CD4-positive, alpha-beta T cell treated with Interleukin-21 for 1 hour (primary cell): ENCODE data around the gene RPS6KA5.
A peak's percentile ranks its signal among the peaks of the same experiment; 100 is the strongest.

Experiments used
- DNase-seq: peaks from one replicate; pipeline ENCODE4 v3.0.0-alpha.2; 2020

Gene RPS6KA5

DNA sequence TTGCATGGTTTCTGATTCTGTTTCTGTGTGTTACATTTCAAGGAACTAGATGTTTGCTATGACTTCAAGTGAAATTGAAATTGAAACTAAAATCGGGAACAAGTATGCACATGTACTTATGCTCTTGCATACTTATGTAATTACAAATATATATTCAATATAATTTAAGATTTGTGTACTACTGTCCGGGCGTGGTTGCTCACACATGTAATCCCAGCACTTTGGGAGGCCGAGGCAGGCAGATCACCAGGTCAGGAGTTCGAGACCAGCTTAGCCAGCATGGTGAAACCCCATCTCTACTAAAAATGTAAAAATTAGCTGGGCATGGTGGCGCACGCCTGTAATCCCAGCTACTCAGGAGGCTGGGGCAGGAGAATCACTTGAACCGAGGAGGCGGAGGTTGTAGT lies 37.8 kb downstream of the RPS6KA5 start:
- DNase-seq: peak; percentile 61

DNA sequence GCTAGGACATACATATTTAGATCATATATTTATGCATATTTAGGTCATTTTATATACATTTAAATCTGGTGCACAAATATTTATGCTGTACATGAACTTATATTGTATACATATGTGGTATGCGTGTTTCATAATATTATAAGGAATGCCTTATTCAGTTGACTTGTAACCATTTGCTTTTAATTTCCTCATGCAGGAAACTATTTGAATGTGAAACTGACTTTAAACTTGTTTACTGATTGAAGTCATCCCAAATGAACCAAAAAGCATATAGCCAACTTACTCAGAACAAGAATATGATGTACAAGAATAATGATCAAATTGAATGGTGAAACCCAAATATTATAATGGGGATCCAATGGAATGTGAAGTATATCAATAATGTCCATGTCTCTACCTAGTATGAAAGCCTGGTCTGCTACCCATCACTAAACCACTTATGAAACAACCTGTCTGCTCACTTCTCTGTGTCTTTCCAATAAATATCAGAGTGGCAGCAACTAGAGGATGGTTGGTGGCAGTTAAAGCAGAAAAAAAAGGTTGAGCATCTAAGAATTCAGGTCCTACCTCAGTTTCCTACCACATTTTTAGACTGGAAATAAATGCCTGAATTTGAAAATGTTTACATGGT lies 38.3 kb downstream of the RPS6KA5 start:
- no peak for DNase-seq

DNA sequence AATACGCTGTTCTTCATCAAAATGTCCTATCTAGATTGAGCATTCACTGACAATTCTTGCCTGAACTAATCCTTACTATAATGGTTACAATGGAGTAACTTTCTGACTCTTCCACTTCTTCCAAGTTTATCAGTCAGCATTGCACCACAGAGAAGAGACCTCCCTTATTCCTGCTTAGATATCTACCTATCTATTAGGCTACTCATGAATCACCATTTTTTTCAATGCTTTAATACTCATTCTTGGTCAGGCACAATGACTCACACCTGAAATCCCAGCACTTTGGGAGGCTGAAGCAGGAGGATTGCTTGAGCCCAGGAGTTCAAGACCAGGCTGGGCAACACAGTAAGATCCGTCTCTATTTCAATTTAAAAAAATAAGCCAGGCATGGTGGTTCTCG lies 39.3 kb downstream of the RPS6KA5 start:
- DNase-seq: no peak

DNA sequence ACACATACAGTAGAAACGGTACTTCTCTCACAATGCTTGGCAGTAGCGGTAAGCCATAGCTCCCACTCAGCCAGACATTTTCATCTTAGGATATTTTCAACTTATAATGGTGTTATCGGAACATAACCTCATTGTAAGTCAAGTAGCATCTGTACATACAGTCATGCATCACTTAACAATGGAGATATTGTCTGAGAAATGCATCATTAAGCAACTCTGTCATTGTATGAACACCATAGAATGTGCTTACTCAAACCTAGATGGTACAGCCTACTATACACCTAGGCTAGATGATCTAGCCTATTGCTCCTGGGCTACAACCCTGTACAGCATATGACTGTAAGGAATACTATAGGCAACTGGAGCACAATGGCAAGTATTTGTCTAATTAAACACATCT lies 40.8 kb downstream of the RPS6KA5 start:
- DNase-seq: no peak

DNA sequence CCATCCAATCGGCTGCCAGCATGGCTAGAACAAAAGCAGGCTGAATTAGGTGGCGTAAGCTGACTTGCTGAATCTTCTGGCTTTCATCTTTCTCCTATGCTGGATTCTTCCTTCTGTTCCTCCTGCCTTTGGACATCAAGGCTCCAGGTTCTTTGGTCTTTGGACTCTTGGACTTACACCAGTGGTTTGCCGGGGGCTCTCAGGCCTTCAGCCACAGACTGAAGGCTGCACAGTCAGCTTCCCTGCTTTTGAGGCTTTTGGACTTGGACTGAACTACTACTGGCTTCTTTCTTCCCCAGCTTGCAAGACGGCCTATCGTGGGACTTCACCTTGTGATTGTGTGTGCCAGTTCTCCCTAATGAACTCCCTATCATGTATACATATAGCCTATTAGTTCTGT lies 42.0 kb downstream of the RPS6KA5 start:
- no peak for DNase-seq

DNA sequence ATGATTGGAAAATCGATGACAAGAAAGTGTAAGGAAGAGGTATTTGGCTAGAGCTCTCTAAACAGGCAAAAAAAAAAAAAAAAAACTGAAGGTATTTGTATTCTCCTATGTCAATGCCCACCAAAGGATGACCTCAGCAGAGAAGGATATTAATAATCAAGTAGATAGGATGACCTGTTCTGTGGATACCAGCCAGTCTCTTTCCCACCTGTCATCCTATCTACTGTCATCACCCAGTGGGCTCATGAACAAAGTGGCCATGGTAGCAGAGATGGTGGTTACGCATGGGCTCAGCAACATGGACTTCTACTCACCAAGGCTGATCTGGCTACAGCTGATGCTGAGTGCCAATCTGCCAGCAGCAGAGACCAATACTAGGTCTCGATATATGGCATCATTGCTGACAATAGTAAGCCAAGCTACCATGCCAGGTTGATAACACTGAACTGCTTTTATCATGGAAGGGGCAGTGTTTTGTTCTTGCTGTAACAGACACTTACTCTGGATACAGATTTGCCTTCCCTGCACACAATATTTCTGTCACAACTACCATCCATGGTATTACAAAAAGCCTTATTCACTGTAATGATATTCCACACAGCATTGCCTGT lies 43.5 kb downstream of the RPS6KA5 start:
- no peak for DNase-seq

DNA sequence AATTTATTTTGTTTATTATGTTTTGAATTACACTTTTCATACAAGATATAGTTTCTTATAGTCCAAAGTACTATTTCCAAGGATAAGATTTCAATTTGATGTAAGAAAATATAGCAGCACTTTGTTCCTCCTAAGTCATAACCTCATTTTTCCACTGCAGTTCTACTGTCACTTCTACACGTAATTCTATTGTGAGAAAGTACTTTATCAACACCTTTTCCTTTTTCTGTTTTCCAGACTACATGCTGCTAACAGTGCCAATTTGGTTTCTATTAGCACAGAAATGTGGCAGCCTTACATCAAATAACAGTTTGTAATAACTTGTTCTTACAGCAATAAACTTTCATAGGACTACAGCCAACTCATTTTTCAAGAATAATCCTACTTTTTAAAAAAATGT lies 45.0 kb downstream of the RPS6KA5 start:
- no peak for DNase-seq

DNA sequence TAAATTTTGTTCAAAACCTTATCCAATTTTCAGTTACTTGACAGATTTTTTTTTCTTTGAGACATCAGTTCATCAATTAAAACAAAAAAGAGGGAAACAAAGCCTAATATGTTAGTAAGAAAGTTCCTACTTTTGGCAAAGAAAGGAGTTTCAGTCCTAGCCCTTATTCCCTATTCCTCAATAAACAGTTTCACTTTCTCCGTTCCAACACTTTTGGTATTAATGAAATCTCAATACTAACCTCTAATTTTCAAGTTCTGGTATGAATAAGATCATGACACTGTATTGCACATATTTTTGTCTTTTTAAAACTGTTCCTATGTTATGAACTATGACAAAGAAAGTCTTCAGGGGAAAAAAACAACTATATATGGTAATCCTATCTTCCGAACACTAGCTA lies 48.4 kb downstream of the RPS6KA5 start:
- DNase-seq: no peak

DNA sequence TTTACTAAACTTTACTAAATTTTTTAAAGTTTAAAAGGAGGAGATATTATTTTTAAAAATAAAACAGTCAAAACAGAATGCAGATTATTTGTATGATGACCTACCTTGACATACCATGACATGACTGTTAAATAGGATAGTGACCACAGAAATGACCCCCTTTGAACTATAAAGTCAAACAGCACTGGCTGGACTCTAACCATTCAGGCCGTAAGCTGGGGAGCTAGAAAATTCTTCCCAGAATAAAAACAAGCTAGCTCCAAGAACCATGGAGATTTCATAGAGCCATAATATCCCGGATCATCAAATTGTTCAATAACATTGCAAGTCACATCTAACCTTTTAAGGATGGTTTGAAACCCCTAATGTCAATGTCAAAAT lies 50.3 kb downstream of the RPS6KA5 start:
- no peak for DNase-seq

DNA sequence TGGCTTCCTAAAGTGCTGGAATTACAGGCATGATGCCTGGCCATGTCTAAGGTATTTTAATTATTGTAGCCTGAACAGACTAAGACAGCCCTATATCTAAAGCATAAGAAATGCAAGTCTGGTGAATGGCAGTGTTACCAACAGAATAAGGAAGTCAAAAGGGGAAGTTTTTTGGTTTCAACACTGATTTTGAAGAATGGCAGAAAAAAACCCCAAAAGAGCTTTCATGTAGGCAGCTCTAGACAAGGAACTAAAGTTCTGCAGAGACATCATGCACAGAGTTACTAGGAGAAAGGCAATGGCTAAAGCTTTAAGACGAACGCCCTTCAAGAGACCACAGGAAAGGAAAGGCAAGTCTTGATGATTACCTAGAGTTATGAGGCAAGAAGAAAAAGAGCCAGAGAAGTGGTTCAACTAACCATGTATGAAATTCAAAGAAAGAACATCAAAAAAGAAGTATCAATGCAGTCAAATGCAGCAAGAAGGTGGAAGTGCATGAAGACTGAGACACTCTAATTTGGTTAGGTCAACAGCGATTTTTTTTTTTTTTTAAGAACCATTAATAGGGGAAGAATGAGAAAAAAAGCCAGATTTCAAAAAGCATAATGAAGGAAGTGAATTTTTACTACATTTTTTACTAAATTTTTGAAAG lies 50.8 kb downstream of the RPS6KA5 start:
- DNase-seq: peak; percentile 33

DNA sequence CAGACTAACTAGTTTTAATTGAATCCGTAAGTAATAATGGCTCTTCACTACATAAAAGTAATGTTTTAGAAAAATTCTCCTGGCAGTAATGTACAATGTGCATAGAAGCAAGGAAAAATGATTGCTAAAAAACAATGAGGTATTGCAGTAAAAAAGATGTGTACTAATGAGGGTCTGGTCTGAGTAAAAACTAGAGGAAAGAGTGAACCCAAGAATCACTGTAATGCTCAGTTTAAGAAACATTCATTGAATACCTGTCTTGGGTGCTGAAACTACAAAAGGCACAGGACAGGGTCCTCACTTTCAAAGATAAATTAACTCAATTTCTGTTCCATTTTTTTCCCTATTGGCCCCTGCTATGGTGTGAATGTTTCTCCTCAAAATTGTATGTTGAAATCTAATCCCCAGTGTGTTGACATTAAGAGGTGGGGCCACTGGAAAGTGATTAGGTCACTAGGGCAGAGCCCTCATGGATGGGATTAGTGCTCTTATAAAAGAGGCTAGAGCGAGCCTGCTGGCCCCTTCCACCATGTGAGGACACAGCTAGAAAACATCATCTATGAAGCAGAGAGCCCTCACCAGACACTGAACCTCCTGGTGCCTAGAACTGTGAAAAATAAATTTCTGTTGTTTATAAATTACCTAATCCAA lies 51.6 kb downstream of the RPS6KA5 start:
- no peak for DNase-seq

DNA sequence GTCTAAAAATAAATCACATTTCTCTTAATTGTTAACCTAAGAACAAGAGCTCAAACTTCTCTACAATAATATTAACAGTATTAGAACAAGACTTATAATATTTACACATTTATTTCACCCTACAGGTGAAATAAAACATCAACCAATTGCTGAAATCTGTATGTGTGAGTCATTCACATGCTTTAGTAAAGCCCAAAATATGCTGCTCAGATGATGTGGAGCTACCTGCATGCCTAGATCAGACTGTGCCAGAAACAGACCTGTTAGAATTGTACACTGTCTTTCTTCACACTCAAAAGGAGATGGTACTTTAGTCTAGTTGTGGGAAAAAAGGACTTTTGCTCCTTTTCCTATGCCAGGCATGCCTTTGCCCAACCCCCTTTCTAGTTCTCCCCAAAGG lies 54.7 kb downstream of the RPS6KA5 start:
- DNase-seq: no peak

DNA sequence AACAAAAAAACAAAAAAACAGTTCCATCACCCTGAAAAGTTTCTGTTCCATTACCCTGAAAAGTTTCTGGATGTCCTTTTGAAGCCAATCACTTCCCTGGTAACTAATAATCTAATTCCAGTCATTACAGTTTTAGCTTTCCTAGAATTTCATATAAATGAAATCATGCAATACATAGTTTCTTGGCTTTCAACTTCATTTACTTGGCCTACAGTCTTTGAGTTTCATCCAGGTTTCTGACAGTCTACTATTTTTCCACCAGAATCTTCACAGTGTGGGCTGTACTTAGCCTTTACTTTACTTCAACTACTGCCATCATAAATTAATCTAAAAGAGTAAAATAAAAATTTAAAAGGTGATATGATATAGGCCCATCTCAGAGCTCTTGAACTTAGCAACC lies 55.5 kb downstream of the RPS6KA5 start:
- DNase-seq: no peak

DNA sequence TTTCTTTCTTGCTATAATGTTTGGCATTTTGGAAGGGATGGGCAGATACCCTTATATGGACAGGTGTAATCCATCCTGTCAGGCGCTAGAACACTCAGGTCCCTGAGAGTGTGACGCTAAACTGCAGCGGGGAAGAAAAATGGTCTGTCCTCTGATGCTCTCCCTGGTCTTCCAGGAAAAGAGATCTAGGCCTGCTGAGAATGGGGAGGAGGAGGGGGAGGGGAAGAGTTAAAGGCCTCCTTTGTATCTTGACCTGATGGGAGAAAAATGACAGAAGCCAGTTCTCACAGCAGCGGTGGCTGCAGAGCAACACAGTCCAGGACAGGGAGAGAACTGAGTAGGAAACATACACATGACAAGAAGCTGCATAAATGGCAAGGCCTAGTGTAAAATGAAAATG lies 61.1 kb downstream of the RPS6KA5 start:
- no peak for DNase-seq

DNA sequence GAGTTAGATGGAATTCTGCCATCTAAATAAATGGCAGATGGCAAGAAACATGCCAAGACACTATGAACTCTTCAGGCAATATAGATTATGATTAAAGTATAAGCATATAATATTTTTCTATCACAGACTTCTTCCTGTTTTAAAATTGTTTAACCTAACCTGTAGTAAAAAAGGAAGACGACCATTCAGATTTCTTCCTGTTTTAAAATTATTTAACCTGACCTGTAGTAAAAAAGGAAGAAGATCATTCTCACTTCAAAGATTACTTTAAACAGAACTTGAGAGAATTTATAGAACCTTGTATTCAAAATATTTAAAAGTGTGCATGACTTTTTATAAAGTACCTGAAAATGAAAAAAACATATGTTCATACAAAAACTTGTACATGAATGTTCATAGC lies 63.5 kb downstream of the RPS6KA5 start:
- DNase-seq: no peak

DNA sequence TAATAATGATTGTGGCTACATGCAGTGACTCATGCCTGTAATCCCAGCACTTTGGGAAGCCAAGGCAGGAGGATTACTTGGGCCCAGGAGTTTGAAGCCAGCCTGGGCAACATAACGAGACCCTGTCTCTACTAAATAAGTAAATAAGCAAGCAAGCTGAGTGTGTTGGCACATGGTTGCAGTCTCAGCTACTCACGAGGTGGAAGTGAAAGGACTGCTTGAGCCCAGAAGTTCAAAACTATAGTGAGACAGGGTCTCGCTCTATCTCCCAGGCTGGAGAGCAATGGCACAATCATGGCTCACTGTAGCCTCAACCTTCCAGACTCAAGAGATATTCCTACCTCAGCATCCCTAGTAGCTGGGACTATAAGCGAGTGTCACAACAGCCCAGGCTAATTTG lies 64.7 kb downstream of the RPS6KA5 start:
- no peak for DNase-seq

DNA sequence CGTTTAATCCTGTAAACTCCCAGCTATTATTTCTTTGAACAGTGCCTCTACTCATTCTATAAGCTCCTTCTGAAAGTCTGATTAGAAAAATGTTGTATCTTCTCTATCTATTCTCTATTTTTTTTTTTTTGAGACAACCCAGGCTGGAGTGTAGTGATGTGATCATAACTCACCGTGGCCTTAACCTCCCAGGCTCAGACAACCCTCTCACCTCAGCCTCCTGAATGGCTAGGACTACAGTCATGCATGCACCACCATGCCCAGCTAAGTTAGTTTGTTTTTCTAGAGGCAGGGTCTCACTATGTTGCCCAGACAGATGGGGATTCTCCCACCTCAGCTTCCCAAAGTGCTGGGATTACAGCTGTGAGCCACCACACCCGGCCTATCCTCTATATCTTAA lies 66.6 kb downstream of the RPS6KA5 start:
- no peak for DNase-seq

DNA sequence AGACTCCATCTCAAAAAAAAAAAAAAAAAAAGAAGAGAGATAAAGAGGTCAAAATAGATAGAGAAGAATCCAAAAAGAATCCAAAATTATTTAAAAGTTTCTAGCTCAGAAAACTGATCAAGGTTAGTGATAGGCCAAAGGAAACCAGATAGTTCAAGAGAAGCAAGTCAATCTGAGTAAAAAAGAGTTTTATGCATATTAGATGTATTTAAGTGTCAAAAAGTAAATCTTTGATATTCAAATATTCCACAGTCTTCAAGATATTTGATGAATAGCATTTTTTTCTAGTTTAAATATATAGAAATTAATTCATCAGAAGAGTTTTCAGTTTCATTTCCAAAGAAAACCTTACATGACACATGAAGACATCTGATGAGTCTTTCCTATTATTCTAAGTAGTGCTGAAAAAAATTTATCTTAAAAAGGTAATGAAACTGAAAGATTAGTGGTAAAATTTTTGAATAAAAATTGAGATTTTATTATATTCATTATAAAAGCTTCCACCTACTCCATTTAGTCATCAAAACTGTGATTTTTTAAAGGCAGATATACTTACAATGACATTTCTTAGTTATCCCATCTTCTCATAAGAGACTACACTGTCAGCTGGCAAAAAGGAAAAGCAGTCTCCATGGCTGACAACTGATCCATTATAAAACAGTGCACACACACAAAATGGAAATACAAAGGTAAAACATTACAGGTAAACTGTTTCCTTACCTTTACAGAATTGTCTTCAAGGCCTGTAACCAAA lies 68.6 kb downstream of the RPS6KA5 start:
- no peak for DNase-seq

DNA sequence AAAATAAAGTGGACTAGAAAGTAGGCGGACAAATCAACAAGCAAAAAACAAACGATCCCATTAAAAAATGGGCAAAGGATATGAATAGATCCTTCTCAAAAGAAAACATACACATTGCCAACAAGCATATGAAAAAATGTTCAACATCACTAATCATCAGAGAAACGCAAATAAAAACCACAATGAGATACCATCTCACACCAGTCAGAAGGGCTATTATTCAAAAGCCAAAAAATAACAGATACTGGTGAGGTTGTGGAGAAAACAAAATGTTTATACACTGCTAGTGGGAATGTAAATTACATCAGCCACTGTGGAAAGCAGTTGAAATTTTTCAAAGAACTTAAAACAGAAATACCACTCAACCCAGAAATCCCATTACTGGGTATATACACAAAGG lies 70.3 kb downstream of the RPS6KA5 start:
- no peak for DNase-seq

DNA sequence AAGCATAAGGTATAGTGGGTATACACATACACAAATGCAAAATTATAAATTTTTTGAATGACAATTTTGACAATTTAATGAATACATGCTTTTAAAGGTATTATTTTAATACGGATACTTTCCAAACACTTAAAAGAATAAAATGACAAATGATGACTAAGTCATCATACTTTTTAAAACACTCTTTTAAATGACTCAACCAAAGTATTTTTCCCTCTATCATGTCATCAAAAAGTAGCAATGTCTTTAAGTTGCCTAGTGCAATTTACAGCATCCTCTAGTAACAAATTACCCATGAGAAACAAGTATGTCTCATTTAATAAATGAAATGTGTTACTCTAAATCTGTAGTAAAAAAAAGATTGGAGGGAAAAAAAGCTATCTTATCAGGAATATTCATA lies 73.3 kb downstream of the RPS6KA5 start:
- no peak for DNase-seq

DNA sequence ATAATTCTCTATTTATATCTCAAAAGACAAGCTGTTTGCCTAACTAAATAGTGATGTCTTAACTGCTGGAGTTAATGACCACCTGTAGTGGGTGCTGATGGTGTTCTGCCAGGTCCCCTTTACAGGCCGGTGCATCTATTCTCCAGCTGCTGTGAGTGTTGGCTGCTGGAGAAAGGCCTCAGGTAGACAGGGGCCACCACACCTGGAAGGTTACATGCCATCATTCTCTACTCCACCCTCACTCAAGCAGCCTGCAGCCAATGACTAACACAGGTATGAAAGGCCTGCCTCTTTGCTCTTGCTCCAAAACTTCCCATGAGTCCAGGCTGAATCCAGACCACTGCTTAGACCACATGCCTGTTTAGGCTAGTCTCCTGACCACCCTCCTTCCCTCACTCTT lies 73.9 kb downstream of the RPS6KA5 start:
- DNase-seq: no peak

DNA sequence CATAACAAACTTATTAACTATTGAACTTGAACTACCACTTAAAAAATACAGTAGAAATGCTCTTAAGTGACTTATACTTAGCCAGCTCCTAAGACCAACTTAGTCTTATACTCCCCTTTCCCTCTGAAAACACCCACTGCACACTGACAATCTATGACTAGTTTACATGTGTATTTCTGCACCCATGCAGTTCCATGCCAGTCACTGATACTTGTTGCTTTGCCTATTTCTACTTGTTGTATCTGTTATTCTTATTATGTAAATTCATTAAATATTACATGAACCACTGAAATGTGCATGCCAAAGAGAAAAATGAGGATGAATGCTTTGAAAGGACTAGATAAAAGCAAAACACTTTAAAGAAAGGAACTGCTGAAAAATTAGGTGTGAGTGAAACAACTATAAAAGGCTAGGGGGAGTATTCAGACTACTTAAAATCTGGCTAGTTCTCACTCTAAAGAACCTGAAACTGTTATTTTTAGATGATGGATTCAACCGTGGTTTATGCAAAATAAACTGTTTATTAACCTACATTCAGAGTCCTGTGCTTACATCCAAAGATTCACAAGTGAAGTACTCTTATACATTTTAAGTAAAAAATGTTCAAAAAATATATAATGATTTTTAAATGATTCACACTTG lies 74.7 kb downstream of the RPS6KA5 start:
- no peak for DNase-seq

DNA sequence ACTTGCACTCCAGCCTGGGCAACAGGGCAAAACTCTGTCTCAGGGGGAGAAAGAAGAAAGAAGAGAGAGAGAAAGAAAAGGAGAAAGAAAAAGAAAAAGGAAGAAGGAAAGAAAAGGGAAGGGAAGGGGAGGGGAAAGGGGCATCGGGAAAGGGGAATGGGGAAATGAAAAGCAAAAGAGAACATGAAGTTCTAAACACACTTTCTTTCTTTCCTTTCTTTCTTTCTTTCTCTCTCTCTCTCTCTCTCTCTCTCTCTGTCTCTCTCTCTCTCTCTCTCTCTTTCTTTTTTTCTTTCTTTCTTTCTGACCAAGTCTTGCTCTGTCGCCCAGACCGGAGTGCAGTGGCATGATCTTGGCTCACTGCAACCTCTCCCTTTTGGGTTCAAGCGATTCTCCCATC lies 76.9 kb downstream of the RPS6KA5 start:
- DNase-seq: no peak
